ENCODE measurements around the gene GRK6.
A peak's percentile ranks its signal among the peaks of the same experiment; 100 is the strongest.

The GRK6 gene

DNA sequence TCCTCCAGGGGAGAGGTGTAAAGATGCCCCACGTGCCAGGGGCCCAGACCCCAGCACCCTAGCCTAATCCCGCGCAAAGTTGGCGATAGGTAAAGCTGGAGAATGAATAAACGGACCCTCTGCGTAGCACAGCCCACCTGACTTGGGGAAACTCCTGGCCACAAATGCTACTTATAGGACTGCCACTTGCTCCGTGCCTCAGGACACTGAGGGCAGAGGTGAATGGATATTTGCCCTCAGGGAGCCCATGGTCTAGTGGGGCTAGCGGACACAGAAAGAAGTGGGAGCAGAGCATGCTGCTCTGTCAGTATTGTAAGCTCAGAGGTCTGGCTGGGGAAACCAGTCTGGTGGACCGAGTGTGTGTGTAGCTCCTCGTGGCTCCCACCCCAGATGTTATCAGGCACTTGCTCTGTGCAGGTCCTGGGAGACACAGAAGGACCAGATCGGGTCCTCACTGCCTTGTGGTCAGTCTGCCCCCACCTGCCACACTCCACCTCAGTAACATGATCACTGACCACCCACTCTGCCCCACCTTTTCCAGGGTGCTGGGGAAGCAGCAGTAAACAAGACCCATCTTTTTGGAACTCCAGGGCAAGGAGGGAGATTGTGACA is 841 bp downstream of the GRK6 start:
- DNase-seq: no peak

DNA sequence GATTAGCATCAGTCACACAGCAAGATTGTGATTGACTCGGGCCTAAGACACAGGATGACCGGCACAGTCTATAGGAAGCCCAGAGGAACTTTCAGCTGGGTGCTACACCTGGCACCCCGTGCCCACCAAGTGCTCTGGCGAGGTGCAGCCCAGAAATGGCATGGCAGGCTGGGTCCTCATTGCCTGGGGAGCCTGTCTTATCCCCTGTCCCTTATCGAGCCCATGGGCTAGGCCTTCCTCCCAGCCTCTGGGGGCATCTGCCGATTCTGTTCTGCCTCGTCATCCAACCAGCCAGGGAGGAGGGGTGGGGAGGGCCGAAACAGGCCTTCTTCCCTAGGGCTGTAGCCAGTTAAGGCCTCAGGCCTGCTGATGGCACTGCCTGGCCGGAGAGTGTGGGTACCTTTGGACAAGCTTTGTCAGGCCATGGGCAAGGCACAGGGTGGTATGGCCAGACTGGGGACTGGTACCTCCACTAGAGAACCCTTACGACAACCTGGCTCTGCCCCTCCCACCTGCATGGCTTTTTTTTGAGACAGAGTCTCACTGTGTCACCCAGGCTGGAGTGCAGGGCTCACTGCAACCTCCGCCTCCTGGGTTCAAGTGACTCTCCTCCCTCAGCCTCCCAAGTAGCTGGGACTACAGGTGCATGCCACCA is 1.6 kb downstream of the GRK6 start:
- peak; percentile 54 for DNase-seq

DNA sequence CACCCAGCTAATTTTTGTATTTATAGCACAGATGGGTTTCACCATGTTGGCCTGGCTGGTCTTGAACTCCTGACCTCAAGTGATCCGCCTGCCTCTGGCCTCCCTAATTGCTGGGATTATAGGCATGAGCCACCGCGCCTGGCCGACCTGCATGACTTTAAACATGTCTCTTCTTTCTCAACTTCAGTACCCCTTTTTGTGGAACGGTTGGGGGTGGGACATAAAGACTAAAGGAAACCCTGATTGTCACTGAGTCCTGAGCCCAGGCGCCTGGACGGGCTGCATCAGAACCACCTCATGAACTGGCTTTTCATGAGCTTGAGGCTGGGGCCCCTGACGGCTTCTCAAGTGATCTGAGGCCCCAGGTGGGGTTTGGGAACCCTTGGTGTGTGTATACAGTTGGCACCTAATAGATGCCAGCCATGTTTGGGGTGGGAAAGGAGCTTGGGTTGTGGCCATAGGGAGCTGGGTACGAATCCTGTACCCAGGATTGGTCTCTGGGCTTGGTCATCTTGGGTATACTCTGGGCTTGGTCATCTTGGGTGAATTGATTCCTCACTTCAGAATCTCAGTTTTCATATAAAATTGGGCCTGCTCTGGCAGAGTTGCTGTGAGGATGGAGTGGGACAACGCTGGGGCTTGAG is 2.2 kb downstream of the GRK6 start:
- DNase-seq: no peak

DNA sequence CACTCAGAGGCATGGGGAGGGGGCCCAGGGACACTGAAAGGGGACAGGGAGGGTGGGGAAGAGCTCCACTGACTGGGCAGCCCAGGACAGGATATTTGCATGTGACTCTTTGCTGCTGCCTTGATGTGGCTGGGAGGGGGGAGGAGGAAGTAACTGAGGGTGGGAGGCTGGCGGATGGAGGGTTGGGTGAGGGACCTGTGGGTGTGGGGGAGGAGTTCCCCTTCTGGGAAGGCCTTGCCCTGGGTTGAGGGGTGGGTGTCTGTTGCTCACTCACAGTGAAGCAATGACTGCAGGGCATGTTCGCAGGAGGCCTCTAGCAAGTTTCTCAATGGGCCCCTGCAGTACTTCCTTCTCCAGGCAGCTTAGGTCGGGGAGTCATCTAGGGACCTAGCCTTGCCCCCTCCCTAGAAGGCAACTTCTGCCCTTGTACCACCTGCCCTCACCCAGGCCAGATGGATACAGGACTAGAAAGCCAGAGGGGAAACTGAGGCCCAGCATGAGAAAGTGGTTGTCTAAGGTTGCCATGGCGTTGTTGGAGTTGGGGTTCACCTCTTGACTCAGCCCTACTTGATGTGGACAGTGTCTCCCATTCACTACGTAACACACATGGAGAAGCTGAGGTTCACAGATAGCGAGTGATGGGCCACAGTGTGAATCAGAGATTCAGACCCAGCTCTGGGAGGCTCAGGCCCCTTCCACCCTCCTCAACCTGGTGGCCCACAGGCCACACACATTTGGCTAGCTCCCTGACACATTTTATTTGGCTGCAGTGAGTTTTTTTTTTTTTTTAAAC is 3.0 kb downstream of the GRK6 start:
- peak; percentile 94 for DNase-seq

DNA sequence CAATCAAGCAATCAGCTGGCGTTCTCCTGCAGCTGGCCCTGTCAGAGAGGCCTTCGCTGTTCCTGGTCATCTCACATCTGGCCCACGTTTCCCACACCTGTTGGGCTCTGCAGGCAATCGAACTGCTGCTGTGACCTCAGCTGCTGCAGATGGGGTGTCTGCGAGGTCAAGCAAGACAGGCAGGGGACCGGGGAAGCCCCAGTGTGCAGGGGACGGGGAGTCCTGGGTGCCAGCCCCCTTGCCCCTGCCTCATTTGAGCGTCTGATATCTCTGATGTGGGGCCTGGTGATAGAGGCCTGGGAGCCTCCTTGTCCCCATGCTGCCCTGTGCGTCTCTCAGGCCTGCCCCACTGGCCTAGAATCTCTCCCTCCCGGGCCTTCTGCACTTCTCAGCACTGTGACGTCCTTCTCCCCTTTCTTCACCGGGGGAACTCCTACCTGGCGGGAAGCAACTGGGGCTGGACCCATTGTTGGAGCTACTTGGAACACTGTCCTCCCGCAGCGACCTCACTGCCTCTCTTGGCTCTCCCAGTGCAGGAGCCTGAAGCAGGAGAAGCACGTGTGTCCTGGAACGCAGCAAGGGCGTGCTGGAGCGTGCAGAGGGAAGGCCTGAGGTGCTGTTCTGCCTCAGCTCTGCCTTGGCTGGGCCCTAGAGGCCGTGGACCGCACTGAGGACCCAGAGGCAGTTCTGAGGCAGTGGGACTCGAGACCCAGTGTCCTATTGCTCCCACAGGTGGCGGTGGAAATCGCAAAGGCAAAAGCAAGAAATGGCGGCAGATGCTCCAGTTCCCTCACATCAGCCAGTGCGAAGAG is 3.9 kb downstream of the GRK6 start:
- DNase-seq: no peak

DNA sequence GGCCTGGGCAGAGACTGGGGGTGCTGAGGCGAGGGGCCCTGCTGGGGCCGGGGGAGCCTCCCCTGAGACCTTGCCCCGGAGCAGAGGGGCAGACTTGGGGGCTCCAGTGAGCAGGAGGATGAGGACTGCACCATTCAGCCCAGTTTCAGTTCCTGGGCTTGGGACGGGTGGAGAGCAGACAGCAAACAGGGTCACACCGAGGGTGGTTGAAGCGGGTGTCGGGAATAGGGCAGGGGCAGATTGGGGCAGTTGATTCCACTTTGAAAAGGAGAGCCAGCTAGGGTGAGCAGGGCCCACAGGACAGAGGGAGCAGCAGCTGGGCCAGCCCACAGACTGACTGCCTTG is 4.5 kb downstream of the GRK6 start:
- no peak for DNase-seq

DNA sequence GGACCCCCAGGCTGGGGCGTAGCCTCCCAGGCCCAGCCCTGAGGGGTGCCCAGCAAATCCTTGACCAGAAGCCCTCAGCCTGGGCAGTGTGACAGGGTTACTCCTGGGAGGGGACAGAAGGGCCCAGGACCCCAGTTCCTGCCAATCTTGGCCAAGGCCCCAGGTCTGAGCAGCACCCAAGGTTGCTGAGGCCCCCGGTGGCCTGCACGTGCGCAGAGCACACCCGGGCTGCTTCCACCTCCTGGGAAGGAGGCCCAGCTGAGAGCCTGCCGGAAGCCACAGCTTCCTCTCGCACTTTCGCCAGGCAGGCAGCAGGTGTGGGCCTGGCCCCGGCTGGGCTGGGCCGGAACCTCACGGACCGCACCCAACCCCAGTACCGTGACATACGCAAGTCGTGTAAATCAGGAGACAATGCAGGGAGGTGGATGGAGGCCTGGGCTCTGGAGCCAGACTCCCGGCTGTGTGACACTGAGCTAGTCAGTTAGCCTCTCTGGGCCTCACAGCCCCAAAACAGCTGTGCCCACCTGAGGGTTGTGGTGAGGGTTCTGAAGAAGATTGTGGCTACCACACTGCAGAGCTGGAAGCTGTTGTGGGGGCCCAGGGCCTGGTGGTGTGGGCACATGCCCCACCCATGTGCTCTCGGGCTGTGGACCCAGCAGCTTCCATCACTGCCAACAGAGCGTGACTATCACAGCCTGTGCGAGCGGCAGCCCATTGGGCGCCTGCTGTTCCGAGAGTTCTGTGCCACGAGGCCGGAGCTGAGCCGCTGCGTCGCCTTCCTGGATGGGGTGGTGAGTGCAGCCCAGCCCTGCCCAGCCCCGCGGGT is 5.1 kb downstream of the GRK6 start:
- DNase-seq: peak; percentile 90

DNA sequence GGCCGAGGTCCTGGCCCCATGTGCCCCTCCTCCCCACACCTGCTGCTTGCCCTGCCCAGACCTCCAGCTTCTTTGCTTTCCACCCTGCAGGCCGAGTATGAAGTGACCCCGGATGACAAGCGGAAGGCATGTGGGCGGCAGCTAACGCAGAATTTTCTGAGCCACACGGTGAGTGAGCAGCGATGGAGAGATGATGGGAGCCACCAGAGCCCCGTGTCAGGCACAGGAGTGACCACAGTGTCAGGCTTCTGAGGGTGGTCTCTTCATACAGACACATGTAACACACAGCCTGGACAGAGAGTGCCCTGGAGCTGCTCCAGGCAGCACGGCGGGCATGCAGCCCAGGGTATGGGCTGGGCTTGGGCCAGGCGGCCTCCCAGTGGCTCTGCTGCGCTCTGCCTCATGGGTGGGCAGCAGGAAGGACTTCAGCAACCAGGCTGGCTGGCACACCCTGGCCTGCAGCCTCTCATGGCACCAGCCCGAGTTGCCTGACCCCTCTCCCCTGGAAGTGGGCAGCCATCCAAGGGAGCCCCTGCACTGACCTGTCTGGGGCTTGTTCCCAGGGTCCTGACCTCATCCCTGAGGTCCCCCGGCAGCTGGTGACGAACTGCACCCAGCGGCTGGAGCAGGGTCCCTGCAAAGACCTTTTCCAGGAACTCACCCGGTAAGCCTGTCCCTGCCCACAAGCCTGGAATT is 5.8 kb downstream of the GRK6 start:
- no peak for DNase-seq

DNA sequence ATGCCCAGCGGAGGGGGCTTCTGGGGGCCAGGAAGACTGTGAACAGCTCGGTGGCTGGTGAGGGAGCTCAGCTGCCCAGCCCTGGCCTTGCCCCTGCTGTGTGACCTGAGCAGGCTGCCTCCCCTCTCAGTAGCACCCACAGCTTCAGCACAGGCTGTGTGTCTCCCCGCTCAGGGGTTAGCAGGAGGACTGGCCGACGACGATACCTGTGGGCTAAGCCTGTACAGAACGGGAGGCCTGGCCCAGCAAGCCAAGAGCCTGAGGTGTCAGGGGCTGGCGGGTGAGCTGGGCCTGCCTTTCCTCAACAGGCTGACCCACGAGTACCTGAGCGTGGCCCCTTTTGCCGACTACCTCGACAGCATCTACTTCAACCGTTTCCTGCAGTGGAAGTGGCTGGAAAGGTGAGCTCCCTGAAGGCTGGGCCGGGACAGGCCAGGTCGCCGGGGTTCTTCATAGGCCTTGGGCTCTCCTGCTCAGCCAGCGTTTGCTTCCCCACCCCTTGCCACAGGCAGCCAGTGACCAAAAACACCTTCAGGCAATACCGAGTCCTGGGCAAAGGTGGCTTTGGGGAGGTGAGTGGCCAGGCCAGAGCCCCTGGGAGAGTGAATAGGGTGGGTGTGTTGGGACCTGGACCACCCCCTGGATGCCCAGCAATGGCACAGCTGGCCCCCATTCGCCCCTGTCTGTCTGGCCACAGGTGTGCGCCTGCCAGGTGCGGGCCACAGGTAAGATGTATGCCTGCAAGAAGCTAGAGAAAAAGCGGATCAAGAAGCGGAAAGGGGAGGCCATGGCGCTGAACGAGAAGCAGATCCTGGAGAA is 6.6 kb downstream of the GRK6 start:
- DNase-seq: no peak

DNA sequence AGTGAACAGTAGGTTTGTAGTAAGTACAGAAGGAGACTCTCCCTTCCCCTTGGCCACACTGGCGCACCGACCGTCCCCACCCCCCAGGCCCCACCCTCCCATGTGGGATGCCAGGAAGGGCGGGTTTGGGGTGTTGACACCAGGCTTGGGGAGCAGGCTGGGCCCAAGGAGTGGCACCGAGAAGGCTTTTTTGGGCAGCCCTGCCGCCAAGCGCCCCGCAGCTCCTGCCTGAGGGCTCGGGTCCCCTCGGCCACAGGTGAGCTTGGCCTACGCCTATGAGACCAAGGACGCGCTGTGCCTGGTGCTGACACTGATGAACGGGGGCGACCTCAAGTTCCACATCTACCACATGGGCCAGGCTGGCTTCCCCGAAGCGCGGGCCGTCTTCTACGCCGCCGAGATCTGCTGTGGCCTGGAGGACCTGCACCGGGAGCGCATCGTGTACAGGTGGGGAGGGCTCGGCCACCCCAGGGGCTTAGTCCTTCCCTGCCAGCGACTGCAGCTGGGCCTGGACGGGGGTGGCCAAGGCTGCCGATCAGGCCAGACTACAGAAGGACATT is 7.3 kb downstream of the GRK6 start:
- no peak for DNase-seq

DNA sequence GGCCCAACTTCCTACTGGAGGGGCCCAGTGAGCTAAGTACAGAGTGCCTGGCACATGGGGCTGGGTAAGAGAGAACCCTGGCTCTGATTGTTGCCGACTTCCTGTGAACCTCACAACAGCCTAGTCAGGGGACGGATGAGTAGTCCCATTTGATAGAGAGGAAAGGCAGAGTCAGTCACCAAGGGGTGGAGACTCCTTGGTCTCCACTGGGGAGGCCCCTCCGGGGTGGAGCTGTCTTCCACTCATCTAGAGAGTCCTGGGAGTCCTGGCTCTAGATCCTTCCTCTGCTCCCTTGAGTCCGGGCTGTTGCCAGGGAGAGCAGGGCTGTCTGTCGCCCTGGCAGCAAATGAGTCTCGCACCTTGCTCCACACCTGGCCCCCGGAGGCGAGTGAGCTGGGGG is 8.0 kb downstream of the GRK6 start:
- DNase-seq: peak; percentile 78

DNA sequence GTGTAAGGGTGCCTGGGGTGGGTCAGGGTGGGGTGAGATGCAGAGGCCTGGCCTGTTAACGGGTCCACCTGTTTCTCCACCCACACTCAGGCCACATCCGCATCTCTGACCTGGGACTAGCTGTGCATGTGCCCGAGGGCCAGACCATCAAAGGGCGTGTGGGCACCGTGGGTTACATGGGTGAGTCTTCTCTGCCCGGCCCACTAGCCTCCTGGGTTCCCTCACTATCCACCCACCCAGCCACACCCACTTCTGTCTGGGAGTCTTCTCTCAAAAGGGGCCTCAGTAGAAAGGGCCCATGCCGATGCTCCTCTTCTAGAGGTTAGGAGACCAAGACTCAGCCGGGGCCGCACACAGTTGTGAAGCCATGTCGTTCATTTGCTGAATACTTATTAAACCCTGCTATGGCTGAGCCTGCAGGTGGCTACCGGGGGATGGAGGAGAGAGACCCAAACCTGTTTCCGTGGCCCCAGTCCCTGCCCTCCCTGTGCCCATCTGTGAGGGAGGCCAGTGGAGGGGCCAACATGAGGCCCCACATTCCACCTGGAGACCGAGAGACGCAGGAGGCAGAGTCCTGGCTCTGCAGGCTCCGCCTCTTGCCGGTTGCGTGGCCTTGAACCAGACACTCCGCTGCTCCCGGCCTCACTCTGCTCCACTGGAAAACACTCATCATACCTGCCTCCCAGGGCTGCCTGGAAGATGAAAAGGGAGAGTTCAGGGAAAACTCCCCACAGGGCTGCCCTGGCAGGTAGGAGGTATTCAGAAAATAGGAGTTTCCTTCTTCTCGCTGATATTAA is 8.7 kb downstream of the GRK6 start:
- DNase-seq: no peak

DNA sequence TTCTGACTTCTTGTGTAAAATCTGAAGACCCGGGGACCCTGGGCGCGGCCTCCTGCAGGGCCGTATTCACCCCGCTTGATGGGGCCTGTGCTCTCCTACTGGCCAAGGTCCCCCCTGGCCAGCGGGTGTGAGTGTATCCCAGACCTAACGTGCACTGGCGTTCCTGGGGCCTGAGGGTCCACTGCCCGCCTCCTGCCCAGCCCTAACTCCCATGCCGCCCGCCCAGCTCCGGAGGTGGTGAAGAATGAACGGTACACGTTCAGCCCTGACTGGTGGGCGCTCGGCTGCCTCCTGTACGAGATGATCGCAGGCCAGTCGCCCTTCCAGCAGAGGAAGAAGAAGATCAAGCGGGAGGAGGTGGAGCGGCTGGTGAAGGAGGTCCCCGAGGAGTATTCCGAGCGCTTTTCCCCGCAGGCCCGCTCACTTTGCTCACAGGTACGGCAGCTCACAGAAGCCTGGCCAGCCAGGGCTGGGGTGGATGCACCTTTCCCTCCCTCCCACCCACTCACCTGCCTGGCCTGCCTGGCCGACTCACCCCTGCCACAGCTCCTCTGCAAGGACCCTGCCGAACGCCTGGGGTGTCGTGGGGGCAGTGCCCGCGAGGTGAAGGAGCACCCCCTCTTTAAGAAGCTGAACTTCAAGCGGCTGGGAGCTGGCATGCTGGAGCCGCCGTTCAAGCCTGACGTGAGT is 9.5 kb downstream of the GRK6 start:
- DNase-seq: no peak

DNA sequence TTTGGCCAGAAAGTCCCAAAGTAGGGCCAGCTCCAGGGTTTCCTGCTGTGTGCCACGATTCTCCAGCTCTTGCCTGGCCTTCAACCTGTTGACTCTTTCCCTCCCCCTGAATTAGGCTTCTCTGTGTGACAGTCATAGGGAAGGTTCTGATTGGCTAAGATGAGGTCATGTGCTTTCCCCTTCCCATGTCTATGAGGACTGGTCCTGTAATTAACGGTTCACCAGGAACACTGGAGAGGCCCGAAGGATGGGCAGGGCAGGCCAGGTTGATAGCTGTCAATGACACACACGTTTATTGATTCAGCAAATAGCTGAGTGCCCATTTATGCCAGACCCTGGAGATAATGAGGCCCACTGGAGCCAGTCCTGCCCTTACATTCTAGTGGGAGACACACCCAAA is 11.1 kb downstream of the GRK6 start:
- DNase-seq: no peak

DNA sequence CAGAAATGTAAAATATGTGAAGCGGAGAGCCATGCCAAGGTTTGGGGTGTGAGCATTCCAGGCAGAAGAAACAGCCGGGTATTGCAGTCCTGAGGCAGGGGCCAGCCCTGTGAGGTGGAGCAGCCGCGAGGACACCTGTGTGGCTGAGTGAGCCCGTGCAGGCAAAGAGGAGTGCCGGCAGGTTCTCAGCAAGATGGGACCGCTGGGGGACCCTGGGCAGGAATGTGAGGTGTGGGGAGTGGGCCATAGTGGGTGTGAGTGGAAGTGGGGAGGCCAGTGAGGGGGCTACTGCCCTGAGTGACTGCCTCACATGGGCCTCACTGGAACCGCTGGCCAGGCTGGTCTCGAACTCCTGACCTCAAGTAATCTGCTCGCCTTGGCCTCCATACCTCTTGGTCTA is 12.0 kb downstream of the GRK6 start:
- no peak for DNase-seq

DNA sequence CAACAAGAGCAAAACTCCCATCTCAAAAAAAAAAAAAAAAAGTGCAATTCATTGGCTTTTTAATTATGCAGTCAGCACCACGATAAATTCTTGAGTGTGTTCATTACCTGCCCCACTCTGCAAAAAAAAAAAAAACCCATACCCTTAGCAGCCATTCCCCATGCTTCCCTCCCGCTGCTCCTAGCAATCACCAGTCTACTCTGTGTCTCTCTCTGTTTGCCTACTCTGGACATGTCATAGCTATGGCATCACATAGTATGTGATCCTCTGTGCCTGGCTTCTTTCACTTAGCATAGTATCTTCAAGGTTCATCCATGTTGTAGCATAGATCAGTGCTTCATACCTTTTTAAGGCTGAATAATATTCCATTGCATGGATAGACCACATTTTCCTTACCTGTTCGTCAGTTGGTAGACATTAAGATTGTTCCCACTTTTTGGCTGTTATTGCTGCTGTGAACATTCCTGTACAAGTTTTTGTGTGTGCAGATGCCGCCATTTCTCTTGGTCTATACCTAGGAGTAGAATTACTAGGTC is 13.1 kb downstream of the GRK6 start:
- DNase-seq: no peak

DNA sequence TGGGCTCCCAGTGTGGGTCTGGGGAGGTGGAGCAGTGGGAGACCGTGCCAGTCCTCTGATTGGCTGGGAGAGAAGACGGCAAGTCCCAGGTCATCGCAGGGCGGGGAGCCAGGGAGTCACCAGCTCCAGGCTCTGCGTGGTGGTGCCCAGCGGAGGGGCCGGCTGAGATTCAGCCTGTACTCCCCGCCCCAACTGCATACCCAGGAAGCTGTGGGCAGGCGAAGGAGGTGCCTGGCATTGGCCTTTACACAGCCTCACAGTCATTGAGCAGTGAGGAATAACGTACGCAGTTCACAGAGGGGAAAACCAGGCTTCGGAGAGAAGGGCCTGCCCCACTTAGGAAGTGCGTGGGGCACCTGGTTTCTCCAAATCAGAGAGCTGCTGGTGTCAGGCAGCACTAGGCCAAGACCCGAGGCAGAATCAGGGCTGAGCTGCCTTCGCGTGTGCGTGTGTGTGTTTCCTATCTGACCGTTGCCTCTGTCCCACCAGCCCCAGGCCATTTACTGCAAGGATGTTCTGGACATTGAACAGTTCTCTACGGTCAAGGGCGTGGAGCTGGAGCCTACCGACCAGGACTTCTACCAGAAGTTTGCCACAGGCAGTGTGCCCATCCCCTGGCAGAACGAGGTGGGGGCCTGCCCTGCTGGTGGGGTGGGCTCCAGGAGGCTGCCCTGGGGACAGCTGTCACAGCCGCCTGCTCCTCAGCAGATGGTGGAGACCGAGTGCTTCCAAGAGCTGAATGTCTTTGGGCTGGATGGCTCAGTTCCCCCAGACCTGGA is 13.9 kb downstream of the GRK6 start:
- DNase-seq: no peak

Measured in activated CD4-positive, alpha-beta T cell treated with anti-CD3 and anti-CD28 coated beads, Interleukin-2, amount 50 U/mL, for 16 hours (primary cell).